Astrocyte (in vitro differentiated cells and primary cell): ENCODE results near the gene RNH1.

Source experiments
- EZH2 ChIP-seq: IDR thresholded peaks from 2 replicates; pipeline ENCODE4 v1.6.1; 2012; ENCODE audit warnings: mild to moderate bottlenecking, low read length, inconsistent platforms; ENCODE audit not compliant: insufficient read depth
- TF ChIP-seq, protein P1 (sequence below): IDR thresholded peaks from 2 replicates; pipeline ENCODE4 v1.5.1; 2011; ENCODE audit warnings: low read depth, mild to moderate bottlenecking, inconsistent platforms, low read length, moderate library complexity; ENCODE audit not compliant: insufficient read depth

DNA sequence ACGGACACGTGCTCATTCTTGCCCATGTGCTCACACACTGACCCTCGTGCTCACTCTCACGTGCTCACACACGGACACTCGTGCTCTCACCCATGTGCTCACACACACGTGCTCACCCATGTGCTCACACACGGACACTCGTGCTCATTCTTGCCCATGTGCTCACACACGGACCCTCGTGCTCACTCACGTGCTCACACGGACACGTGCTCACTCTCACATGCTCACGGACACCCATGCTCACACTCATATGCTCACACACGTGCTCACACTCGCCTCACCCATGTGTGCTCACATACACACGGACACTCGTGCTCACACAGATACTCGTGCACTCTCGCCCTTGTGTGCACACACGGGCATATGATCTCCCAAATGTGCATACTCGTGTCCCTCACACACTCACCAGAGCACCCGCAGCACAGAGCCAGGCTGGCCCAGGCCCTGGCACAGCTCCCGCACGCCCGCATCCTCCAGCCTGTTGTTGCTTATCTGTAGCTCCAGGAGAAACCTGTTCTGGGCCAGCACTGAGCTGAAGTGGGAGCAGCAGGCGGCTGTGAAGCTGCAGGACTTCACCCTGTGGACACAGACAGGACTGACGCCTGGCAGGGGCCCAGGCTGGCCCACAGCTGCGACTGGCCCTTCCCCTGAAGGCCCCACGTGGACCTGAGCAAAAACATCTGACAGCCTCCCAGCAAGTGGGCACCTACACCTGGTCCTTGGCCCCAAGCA, 9.3 kb downstream of the RNH1 start:
- TF ChIP-seq, protein P1, sequence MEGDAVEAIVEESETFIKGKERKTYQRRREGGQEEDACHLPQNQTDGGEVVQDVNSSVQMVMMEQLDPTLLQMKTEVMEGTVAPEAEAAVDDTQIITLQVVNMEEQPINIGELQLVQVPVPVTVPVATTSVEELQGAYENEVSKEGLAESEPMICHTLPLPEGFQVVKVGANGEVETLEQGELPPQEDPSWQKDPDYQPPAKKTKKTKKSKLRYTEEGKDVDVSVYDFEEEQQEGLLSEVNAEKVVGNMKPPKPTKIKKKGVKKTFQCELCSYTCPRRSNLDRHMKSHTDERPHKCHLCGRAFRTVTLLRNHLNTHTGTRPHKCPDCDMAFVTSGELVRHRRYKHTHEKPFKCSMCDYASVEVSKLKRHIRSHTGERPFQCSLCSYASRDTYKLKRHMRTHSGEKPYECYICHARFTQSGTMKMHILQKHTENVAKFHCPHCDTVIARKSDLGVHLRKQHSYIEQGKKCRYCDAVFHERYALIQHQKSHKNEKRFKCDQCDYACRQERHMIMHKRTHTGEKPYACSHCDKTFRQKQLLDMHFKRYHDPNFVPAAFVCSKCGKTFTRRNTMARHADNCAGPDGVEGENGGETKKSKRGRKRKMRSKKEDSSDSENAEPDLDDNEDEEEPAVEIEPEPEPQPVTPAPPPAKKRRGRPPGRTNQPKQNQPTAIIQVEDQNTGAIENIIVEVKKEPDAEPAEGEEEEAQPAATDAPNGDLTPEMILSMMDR, result no peak
- TF ChIP-seq EZH2, result no peak
